ENCODE results near the gene IFNA17.
"Not testable (repeated sequence)": the region's sequence is repeated elsewhere in the genome, so short reads cannot be mapped to it uniquely, and the experiment has no call there.

The IFNA17 gene

GRCh38 chr9:21234153-21234687 is 6.2 kb upstream of the IFNA17 start:
- DNase-seq (ENCODE audit: low read depth in 1 of 2, low spot score in 1 of 2), result no peak
- in situ Hi-C loops (cut with HindIII; ENCODE audit: low pct_unique_long_range_greater_than_20kb, low sequenced_read_pairs), result no loop called here

GRCh38 chr9:21233258-21233657 is 5.2 kb upstream of the IFNA17 start:
- no peak for DNase-seq (ENCODE audit: low read depth in 1 of 2, low spot score in 1 of 2)
- no peak for TF ChIP-seq JUND (IDR thresholded peaks at IDR 0.05; ENCODE audit: low read depth)
- in situ Hi-C loops (cut with HindIII; ENCODE audit: low pct_unique_long_range_greater_than_20kb, low sequenced_read_pairs), result no loop called here

More at GRCh38 chr9:21234153-21234687, 6.2 kb upstream of the IFNA17 start:
- TF ChIP-seq JUND (IDR thresholded peaks at IDR 0.05; ENCODE audit: low read depth), result no peak

- in situ Hi-C loops (cut with HindIII; ENCODE audit: low pct_unique_long_range_greater_than_20kb, low sequenced_read_pairs); DNase-seq (ENCODE audit: low read depth in 1 of 2, low spot score in 1 of 2): not testable (repeated sequence)
Measured at GRCh38 chr9:21217211-21217610, 10.8 kb downstream of the IFNA17 start, which contains the start of gene IFNA16. TSS of gene IFNA16 (minus strand) at chr9:21217311. CDS start at chr9:21217305, 6 bp downstream.

- in situ Hi-C loops (cut with HindIII; ENCODE audit: low pct_unique_long_range_greater_than_20kb, low sequenced_read_pairs), result not testable (repeated sequence)
- peak in 1 of 2 experiments; percentile 16 for DNase-seq (ENCODE audit: low read depth in 1 of 2, low spot score in 1 of 2)
Measured at GRCh38 chr9:21213411-21214326, 14.4 kb downstream of the IFNA17 start.

GRCh38 chr9:21212160-21212559 is 15.9 kb downstream of the IFNA17 start:
- in situ Hi-C loops (cut with HindIII; ENCODE audit: low pct_unique_long_range_greater_than_20kb, low sequenced_read_pairs); DNase-seq (ENCODE audit: low read depth in 1 of 2, low spot score in 1 of 2): not testable (repeated sequence)

- in situ Hi-C loops (cut with HindIII; ENCODE audit: low pct_unique_long_range_greater_than_20kb, low sequenced_read_pairs); DNase-seq (ENCODE audit: low read depth in 1 of 2, low spot score in 1 of 2): not testable (repeated sequence)
Measured at GRCh38 chr9:21210782-21211181, 17.2 kb downstream of the IFNA17 start.

GRCh38 chr9:21210311-21210710 is 17.7 kb downstream of the IFNA17 start:
- in situ Hi-C loops (cut with HindIII; ENCODE audit: low pct_unique_long_range_greater_than_20kb, low sequenced_read_pairs), result no loop called here
- TF ChIP-seq JUND (IDR thresholded peaks at IDR 0.05; ENCODE audit: low read depth), result no peak
- DNase-seq (ENCODE audit: low read depth in 1 of 2, low spot score in 1 of 2), result no peak

GRCh38 chr9:21207043-21207442 is 21.0 kb downstream of the IFNA17 start, which contains the start of gene IFNA10:
TSS of gene IFNA10 (minus strand) at chr9:21207143. CDS start at chr9:21207097, 46 bp downstream.
- DNase-seq (ENCODE audit: low read depth in 1 of 2, low spot score in 1 of 2); in situ Hi-C loops (cut with HindIII; ENCODE audit: low pct_unique_long_range_greater_than_20kb, low sequenced_read_pairs): not testable (repeated sequence)

- DNase-seq (ENCODE audit: low read depth in 1 of 2, low spot score in 1 of 2), result no peak
- TF ChIP-seq JUND (IDR thresholded peaks at IDR 0.05; ENCODE audit: low read depth), result no peak
- in situ Hi-C loops (cut with HindIII; ENCODE audit: low pct_unique_long_range_greater_than_20kb, low sequenced_read_pairs), result no loop called here
Measured at GRCh38 chr9:21205204-21205603, 22.8 kb downstream of the IFNA17 start.

- DNase-seq (ENCODE audit: low read depth in 1 of 2, low spot score in 1 of 2); in situ Hi-C loops (cut with HindIII; ENCODE audit: low pct_unique_long_range_greater_than_20kb, low sequenced_read_pairs): not testable (repeated sequence)
Measured at GRCh38 chr9:21202105-21202504, 25.9 kb downstream of the IFNA17 start, which contains the start of gene IFNA7. TSS of gene IFNA7 (minus strand) at chr9:21202205. CDS start at chr9:21202165, 40 bp downstream.

GRCh38 chr9:21194867-21195776 is 32.9 kb downstream of the IFNA17 start:
- DNase-seq (ENCODE audit: low read depth in 1 of 2, low spot score in 1 of 2), result peak in 1 of 2 experiments; percentile 40
- in situ Hi-C loops (cut with HindIII; ENCODE audit: low pct_unique_long_range_greater_than_20kb, low sequenced_read_pairs), result not testable (repeated sequence)

GRCh38 chr9:21187487-21187886 is 40.5 kb downstream of the IFNA17 start, which contains the start of gene IFNA4:
TSS of gene IFNA4 (minus strand) at chr9:21187587. CDS start at chr9:21187531, 56 bp downstream.
- DNase-seq (ENCODE audit: low read depth in 1 of 2, low spot score in 1 of 2); in situ Hi-C loops (cut with HindIII; ENCODE audit: low pct_unique_long_range_greater_than_20kb, low sequenced_read_pairs): not testable (repeated sequence)

- in situ Hi-C loops (cut with HindIII; ENCODE audit: low pct_unique_long_range_greater_than_20kb, low sequenced_read_pairs), result not testable (repeated sequence)
- peak in 1 of 2 experiments; percentile 46 for DNase-seq (ENCODE audit: low read depth in 1 of 2, low spot score in 1 of 2)
Measured at GRCh38 chr9:21182810-21183736, 44.9 kb downstream of the IFNA17 start.

Measured in T47D (cell line).